ENCODE data around the gene HEXB. TPM values are rescaled to one million over a fixed set of nuclear protein-coding genes. Genes with fewer than 3 reads are reported as not detected.

Gene HEXB
- total and polyA plus RNA-seq, 2 of the 13 experiments (the other 11 are each of a cell fraction or from before 2014, with no cell fraction given) = 100 to 104 TPM

DNA sequence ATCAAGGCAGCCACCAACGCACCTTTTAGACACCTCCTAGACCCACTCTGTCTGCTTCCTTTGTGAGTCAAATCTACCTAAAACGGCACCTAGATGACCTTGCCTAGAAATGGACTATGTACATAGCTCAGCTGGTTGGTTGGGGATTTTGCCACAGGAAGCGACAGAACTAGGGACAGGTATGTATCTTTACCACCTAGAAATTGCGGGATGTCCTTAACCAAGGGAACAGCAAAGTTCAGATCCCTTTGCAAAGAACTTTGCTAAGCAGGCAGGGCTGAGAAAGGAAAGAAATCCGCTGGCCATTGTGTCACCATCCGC, 42.5 kb upstream of the HEXB start (continued):
- TF ChIP-seq RFX3 (CRISPR knock-in tag; IDR thresholded peaks at IDR 0.05) (no peak), KDM6A (CRISPR knock-in tag; IDR thresholded peaks at IDR 0.05; ENCODE audit: low read depth) (peak; percentile 31; the same call in 1 of the 2 replicates), ZSCAN9 (CRISPR knock-in tag; IDR thresholded peaks at IDR 0.05; ENCODE audit: borderline replicate concordance) (no peak), RFX5 (IDR thresholded peaks at IDR 0.05; ENCODE audit: low read depth, low read length) (no peak), THAP11 (CRISPR knock-in tag; IDR thresholded peaks at IDR 0.05) (no peak), SP2 (CRISPR knock-in tag; IDR thresholded peaks at IDR 0.05) (no peak), ZNF614 (CRISPR knock-in tag; IDR thresholded peaks at IDR 0.05; ENCODE audit: borderline replicate concordance) (no peak), STAT5B (CRISPR knock-in tag; IDR thresholded peaks at IDR 0.05) (no peak), CBX5 (CRISPR knock-in tag; IDR thresholded peaks at IDR 0.05; ENCODE audit: borderline replicate concordance) (no peak), ZNF775 (CRISPR knock-in tag; IDR thresholded peaks at IDR 0.05; ENCODE audit: borderline replicate concordance) (no peak), KDM1A (CRISPR knock-in tag; IDR thresholded peaks at IDR 0.05) (no peak), SMYD3 (CRISPR knock-in tag; IDR thresholded peaks at IDR 0.05) (no peak), FOSL1 (CRISPR knock-in tag; IDR thresholded peaks at IDR 0.05; ENCODE audit: borderline replicate concordance) (no peak), ZNF883 (CRISPR knock-in tag; IDR thresholded peaks at IDR 0.05; ENCODE audit: not compliant biosample characterization) (no peak)
- TF ChIP-seq, protein P1, sequence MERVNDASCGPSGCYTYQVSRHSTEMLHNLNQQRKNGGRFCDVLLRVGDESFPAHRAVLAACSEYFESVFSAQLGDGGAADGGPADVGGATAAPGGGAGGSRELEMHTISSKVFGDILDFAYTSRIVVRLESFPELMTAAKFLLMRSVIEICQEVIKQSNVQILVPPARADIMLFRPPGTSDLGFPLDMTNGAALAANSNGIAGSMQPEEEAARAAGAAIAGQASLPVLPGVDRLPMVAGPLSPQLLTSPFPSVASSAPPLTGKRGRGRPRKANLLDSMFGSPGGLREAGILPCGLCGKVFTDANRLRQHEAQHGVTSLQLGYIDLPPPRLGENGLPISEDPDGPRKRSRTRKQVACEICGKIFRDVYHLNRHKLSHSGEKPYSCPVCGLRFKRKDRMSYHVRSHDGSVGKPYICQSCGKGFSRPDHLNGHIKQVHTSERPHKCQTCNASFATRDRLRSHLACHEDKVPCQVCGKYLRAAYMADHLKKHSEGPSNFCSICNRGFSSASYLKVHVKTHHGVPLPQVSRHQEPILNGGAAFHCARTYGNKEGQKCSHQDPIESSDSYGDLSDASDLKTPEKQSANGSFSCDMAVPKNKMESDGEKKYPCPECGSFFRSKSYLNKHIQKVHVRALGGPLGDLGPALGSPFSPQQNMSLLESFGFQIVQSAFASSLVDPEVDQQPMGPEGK (CRISPR knock-in tag; IDR thresholded peaks at IDR 0.05) = no peak
- TF ChIP-seq, protein P2, sequence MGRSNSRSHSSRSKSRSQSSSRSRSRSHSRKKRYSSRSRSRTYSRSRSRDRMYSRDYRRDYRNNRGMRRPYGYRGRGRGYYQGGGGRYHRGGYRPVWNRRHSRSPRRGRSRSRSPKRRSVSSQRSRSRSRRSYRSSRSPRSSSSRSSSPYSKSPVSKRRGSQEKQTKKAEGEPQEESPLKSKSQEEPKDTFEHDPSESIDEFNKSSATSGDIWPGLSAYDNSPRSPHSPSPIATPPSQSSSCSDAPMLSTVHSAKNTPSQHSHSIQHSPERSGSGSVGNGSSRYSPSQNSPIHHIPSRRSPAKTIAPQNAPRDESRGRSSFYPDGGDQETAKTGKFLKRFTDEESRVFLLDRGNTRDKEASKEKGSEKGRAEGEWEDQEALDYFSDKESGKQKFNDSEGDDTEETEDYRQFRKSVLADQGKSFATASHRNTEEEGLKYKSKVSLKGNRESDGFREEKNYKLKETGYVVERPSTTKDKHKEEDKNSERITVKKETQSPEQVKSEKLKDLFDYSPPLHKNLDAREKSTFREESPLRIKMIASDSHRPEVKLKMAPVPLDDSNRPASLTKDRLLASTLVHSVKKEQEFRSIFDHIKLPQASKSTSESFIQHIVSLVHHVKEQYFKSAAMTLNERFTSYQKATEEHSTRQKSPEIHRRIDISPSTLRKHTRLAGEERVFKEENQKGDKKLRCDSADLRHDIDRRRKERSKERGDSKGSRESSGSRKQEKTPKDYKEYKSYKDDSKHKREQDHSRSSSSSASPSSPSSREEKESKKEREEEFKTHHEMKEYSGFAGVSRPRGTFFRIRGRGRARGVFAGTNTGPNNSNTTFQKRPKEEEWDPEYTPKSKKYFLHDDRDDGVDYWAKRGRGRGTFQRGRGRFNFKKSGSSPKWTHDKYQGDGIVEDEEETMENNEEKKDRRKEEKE (IDR thresholded peaks at IDR 0.05) = no peak
- TF ChIP-seq, protein P3, sequence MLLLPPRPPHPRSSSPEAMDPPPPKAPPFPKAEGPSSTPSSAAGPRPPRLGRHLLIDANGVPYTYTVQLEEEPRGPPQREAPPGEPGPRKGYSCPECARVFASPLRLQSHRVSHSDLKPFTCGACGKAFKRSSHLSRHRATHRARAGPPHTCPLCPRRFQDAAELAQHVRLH (CRISPR knock-in tag; IDR thresholded peaks at IDR 0.05; ENCODE audit: borderline replicate concordance, low read depth) = no peak
- TF ChIP-seq, protein P4, sequence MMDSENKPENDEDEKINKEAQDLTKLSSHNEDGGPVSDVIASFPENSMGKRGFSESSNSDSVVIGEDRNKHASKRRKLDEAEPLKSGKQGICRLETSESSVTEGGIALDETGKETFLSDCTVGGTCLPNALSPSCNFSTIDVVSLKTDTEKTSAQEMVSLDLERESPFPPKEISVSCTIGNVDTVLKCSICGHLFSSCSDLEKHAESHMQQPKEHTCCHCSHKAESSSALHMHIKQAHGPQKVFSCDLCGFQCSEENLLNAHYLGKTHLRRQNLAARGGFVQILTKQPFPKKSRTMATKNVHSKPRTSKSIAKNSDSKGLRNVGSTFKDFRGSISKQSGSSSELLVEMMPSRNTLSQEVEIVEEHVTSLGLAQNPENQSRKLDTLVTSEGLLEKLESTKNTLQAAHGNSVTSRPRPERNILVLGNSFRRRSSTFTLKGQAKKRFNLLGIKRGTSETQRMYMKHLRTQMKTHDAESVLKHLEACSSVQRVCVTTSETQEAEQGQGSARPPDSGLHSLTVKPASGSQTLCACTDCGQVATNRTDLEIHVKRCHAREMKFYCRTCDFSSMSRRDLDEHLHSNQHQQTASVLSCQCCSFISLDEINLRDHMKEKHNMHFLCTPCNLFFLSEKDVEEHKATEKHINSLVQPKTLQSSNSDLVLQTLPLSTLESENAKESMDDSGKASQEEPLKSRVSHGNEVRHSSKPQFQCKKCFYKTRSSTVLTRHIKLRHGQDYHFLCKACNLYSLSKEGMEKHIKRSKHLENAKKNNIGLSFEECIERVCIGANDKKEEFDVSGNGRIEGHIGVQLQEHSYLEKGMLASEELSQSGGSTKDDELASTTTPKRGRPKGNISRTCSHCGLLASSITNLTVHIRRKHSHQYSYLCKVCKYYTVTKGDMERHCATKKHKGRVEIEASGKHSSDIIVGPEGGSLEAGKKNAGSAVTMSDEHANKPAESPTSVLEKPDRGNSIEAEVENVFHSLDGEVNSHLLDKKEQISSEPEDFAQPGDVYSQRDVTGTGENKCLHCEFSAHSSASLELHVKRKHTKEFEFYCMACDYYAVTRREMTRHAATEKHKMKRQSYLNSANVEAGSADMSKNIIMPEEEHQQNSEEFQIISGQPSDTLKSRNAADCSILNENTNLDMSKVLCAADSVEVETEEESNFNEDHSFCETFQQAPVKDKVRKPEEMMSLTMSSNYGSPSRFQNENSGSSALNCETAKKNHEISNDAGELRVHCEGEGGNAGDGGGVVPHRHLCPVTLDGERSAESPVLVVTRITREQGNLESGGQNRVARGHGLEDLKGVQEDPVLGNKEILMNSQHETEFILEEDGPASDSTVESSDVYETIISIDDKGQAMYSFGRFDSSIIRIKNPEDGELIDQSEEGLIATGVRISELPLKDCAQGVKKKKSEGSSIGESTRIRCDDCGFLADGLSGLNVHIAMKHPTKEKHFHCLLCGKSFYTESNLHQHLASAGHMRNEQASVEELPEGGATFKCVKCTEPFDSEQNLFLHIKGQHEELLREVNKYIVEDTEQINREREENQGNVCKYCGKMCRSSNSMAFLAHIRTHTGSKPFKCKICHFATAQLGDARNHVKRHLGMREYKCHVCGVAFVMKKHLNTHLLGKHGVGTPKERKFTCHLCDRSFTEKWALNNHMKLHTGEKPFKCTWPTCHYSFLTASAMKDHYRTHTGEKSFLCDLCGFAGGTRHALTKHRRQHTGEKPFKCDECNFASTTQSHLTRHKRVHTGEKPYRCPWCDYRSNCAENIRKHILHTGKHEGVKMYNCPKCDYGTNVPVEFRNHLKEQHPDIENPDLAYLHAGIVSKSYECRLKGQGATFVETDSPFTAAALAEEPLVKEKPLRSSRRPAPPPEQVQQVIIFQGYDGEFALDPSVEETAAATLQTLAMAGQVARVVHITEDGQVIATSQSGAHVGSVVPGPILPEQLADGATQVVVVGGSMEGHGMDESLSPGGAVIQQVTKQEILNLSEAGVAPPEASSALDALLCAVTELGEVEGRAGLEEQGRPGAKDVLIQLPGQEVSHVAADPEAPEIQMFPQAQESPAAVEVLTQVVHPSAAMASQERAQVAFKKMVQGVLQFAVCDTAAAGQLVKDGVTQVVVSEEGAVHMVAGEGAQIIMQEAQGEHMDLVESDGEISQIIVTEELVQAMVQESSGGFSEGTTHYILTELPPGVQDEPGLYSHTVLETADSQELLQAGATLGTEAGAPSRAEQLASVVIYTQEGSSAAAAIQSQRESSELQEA (CRISPR knock-in tag; IDR thresholded peaks at IDR 0.05; ENCODE audit: not compliant biosample characterization) = no peak
- TF ChIP-seq, protein P5, sequence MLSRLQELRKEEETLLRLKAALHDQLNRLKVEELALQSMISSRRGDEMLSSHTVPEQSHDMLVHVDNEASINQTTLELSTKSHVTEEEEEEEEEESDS (CRISPR knock-in tag; IDR thresholded peaks at IDR 0.05; ENCODE audit: borderline replicate concordance) = no peak

Measured in HepG2 (cell line).